ENCODE data around the gene TMCC1.

GRCh38 chr3:129775870-129776269 is 117.6 kb downstream of the TMCC1 start:
- TF ChIP-seq CTCF (IDR thresholded peaks at IDR 0.05) (no peak), ZFX (IDR thresholded peaks at IDR 0.05; ENCODE audit: borderline replicate concordance) (no peak)

All from 22Rv1 (cell line).